WI38 (cell line): Measurements from ENCODE around the gene DAZL.

Experiments
- H3K4me3 ChIP-seq: 2 replicates; pipeline ENCODE4 v1.5.1; 2011; ENCODE audit warnings: low read depth, mild to moderate bottlenecking, control low read depth, low read length
- TF ChIP-seq, protein P1 (sequence below): IDR thresholded peaks from 2 replicates; pipeline ENCODE4 v1.5.1; 2012; ENCODE audit warnings: low read depth, mild to moderate bottlenecking, control low read depth, low read length

Gene DAZL

DNA sequence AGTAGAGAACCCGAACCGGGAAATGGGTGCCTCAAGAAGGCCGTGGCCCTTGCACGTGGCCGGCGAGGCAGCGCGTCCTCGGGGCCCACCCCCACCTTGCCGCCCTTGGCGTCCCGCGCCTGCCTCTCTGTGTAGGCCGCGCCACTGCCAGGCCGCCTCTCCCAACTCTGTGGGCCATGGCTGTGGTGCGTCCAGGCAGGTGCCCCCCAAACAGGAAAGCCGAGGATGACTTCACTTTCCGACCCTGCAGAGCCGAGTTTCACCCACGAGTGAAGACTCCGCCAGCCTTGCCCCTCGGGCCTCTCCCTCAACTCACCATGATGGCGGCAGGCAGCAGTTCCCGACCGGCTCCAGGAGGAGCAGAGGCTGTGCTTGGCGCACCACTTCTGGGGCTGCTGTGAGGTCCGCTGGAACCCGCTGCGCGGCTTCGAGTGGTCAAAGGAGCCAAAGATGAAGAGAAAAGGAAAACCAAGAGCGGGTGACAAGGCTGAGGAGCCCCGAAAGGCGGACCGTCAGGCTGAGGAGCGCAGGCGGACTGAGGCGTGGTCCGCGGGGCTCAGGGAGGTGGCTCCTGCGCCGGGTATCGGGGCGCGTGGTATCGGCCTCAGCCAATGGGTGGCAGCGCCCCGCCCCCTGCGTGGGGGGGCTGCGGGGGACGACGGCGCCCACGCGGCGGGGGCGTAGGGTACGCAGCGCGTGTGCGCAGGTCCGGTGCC lies at the start of gene DAZL:
Gene DAZL (minus strand): TSS at position 537 of the 716 bp plus-strand sequence. CDS start 218 bp downstream, at position 319.
- no peak within 1 kb of the TSS for H3K4me3 ChIP-seq
- TF ChIP-seq, protein P1, sequence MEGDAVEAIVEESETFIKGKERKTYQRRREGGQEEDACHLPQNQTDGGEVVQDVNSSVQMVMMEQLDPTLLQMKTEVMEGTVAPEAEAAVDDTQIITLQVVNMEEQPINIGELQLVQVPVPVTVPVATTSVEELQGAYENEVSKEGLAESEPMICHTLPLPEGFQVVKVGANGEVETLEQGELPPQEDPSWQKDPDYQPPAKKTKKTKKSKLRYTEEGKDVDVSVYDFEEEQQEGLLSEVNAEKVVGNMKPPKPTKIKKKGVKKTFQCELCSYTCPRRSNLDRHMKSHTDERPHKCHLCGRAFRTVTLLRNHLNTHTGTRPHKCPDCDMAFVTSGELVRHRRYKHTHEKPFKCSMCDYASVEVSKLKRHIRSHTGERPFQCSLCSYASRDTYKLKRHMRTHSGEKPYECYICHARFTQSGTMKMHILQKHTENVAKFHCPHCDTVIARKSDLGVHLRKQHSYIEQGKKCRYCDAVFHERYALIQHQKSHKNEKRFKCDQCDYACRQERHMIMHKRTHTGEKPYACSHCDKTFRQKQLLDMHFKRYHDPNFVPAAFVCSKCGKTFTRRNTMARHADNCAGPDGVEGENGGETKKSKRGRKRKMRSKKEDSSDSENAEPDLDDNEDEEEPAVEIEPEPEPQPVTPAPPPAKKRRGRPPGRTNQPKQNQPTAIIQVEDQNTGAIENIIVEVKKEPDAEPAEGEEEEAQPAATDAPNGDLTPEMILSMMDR = no peak

DNA sequence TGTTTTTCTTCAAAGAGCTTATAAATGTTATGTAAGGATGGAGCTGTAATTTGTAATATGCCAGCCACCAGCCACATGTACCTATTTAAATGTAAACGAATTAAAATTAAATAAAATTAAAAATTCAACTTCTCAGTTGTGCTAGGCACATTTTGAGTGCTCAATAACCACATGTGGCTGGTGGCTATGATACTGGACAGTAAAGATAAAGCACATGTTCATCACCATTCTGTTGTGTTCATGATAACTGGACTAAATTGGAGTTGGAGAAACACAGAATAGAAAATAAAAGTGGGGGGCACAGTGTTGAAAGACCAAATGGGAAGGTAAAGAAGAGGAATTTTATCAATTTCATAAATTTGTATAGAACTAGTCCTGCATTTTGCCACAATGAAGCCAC lies 49.8 kb upstream of the DAZL start:
- H3K4me3 ChIP-seq = no peak overlapping the region
- TF ChIP-seq, protein P1 = no peak

GRCh38 chr3:16653712-16654111 lies 48.5 kb upstream of the DAZL start:
- TF ChIP-seq, protein P1 = no peak
- no peak overlapping the region for H3K4me3 ChIP-seq

DNA sequence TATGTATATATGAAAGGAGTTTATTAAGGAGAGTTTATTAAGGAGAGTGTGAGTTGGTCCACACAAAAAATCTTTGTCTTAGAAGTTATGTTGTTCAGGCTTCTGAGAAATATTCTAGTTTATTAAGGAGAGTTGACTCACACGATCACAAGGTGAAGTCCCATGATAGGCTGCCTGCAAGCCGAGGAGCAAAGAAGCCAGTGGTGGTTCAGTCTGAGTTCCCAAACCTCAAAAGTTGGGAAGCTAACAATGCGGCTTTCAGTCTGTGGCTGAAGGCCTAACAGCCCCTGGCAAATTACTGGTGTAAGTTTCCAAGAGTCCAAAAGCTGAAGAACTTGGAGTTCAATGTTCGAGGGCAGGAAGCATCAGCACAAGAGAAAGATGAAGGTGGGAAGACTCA lies 42.4 kb upstream of the DAZL start:
- TF ChIP-seq, protein P1 = no peak
- no peak overlapping the region for H3K4me3 ChIP-seq

GRCh38 chr3:16639806-16640205 lies 34.6 kb upstream of the DAZL start:
- TF ChIP-seq, protein P1 = no peak
- H3K4me3 ChIP-seq = no peak overlapping the region

DNA sequence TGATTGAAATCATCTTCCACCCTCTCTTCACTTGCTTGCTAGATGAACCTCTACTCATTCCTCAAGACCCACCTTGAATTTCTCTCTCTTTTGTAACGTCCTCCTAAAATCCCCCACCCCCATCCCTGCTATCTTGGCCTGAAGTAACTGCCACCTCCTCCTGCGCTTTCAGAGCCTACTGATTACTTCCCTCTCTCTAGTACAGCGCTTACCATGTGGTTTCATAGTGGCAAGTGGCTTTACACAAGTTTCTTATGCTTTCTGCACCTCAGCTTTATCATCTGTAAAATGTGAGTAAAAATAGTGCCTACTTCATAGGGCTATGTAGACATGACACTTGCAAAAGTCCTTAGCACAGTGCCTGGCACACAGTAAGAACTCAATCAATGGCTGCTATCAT lies 28.7 kb upstream of the DAZL start:
- no peak overlapping the region for H3K4me3 ChIP-seq
- TF ChIP-seq, protein P1 = no peak

GRCh38 chr3:16632395-16632794 lies 27.2 kb upstream of the DAZL start:
- H3K4me3 ChIP-seq = no peak overlapping the region
- TF ChIP-seq, protein P1 = no peak
